WTC11 (cell line): ENCODE measurements around the gene GALR2.

Source experiments
- AFF4 ChIP-seq: sonication (generic); formaldehyde crosslinking; IDR thresholded peaks from 2 replicates; pipeline ENCODE4 v1.8.1; 2023; ENCODE audit warnings: mild to moderate bottlenecking, missing genetic modification reagents, borderline replicate concordance
- ATF6 ChIP-seq: sonication (generic); formaldehyde crosslinking; IDR thresholded peaks from 2 replicates; pipeline ENCODE4 v1.8.1; 2023; ENCODE audit warnings: mild to moderate bottlenecking, missing genetic modification reagents
- CREB1 ChIP-seq: sonication (generic); formaldehyde crosslinking; IDR thresholded peaks from 2 replicates; pipeline ENCODE4 v1.8.0; 2023; ENCODE audit warnings: mild to moderate bottlenecking, missing genetic modification reagents
- CREM ChIP-seq: sonication (generic); formaldehyde crosslinking; IDR thresholded peaks from 2 replicates; pipeline ENCODE4 v1.8.1; 2022; ENCODE audit warnings: mild to moderate bottlenecking, missing genetic modification reagents, moderate library complexity
- CTCF ChIP-seq: fragments of 200-600 bp; IDR thresholded peaks from 2 replicates; pipeline ENCODE4 v1.8.0; 2022; ENCODE audit warnings: antibody characterized with exemption
- FOXK1 ChIP-seq: sonication (generic); formaldehyde crosslinking; IDR thresholded peaks from 2 replicates; pipeline ENCODE4 v1.8.0; 2022; ENCODE audit warnings: mild to moderate bottlenecking, moderate library complexity, missing genetic modification reagents
- MAX ChIP-seq: sonication (generic); formaldehyde crosslinking; IDR thresholded peaks from 2 replicates; pipeline ENCODE4 v1.8.0; 2022; ENCODE audit warnings: mild to moderate bottlenecking, missing genetic modification reagents
- MYBL2 ChIP-seq: sonication (generic); formaldehyde crosslinking; IDR thresholded peaks from 2 replicates; pipeline ENCODE4 v1.8.1; 2023; ENCODE audit warnings: mild to moderate bottlenecking, moderate library complexity, missing genetic modification reagents
- PRDM15 ChIP-seq: sonication (generic); formaldehyde crosslinking; IDR thresholded peaks from 2 replicates; pipeline ENCODE4 v1.8.0; 2022; ENCODE audit warnings: missing genetic modification reagents
- USF1 ChIP-seq: sonication (generic); formaldehyde crosslinking; IDR thresholded peaks from 2 replicates; pipeline ENCODE4 v1.8.0; 2022; ENCODE audit warnings: mild to moderate bottlenecking, missing genetic modification reagents
- USF2 ChIP-seq: sonication (generic); formaldehyde crosslinking; IDR thresholded peaks from 2 replicates; pipeline ENCODE4 v1.8.1; 2023; ENCODE audit warnings: mild to moderate bottlenecking, missing genetic modification reagents, moderate library complexity
- ZNF121 ChIP-seq: sonication (generic); formaldehyde crosslinking; IDR thresholded peaks from 2 replicates; pipeline ENCODE4 v1.8.0; 2023; ENCODE audit warnings: missing genetic modification reagents
- ZNF423 ChIP-seq: fragments of 250-450 bp; sonication (Bioruptor Pico); IDR thresholded peaks from 2 replicates; pipeline ENCODE4 v2.1.2; 2022; ENCODE audit warnings: mild to moderate bottlenecking, moderate library complexity

- TF ChIP-seq CTCF: no peak
- TF ChIP-seq MAX: no peak
- TF ChIP-seq ZNF423 (CRISPR knock-in tag): no peak
- no peak for TF ChIP-seq USF1 (CRISPR knock-in tag)
- TF ChIP-seq MYBL2 (CRISPR knock-in tag): no peak
- TF ChIP-seq PRDM15 (CRISPR knock-in tag): no peak
- TF ChIP-seq FOXK1 (CRISPR knock-in tag): no peak
- no peak for TF ChIP-seq ZNF121
- no peak for TF ChIP-seq USF2 (CRISPR knock-in tag)
- TF ChIP-seq ATF6 (CRISPR knock-in tag): no peak
- TF ChIP-seq CREB1 (CRISPR knock-in tag): no peak
- TF ChIP-seq AFF4: no peak
- no peak for TF ChIP-seq CREM (CRISPR knock-in tag)
Observed at GRCh38 chr17:76049836-76050537, 24.6 kb upstream of the GALR2 start.
